HUES48 (cell line): ENCODE results near the gene C12orf43.

ENCODE experiments used
- H3K27ac ChIP-seq: one replicate; pipeline ENCODE4 v1.7.0; 2013; ENCODE audit warnings: low read depth, low read length, inconsistent platforms
- H3K27me3 ChIP-seq: 2 replicates; pipeline ENCODE4 v1.6.1; 2013; ENCODE audit warnings: mild to moderate bottlenecking, low read length; ENCODE audit not compliant: control insufficient read depth, insufficient read depth
- H3K36me3 ChIP-seq: 2 replicates; pipeline ENCODE4 v1.6.1; 2013; ENCODE audit warnings: low read length; ENCODE audit not compliant: control insufficient read depth, insufficient read depth
- H3K4me1 ChIP-seq: 2 replicates; pipeline ENCODE4 v1.6.1; 2013; ENCODE audit warnings: mild to moderate bottlenecking, low read length; ENCODE audit not compliant: control insufficient read depth, insufficient read depth
- H3K4me3 ChIP-seq: 2 replicates; pipeline ENCODE4 v1.5.1; 2013; ENCODE audit warnings: mild to moderate bottlenecking, low read depth, low read length
- H3K9ac ChIP-seq: 2 replicates; pipeline ENCODE4 v1.6.1; 2013; ENCODE audit warnings: mild to moderate bottlenecking, low read depth, low read length, moderate library complexity
- H3K9me3 ChIP-seq: 2 replicates; pipeline ENCODE4 v1.6.1; 2013; ENCODE audit warnings: low read length; ENCODE audit not compliant: control insufficient read depth, insufficient read depth

Gene C12orf43

GRCh38 chr12:120956579-120957300, 59.5 kb downstream of the C12orf43 start:
- no peak overlapping the region for H3K27ac ChIP-seq
- H3K4me1 ChIP-seq, result no peaks in the 10 kb centered on the region
- no peaks in the 10 kb centered on the region for H3K9me3 ChIP-seq

GRCh38 chr12:120955232-120955631, 61.1 kb downstream of the C12orf43 start:
- H3K4me3 ChIP-seq, result no peak overlapping the region
- H3K9ac ChIP-seq, result no peak overlapping the region
- H3K4me1 ChIP-seq, result no peaks in the 10 kb centered on the region
- H3K27me3 ChIP-seq, result no peaks in the 10 kb centered on the region
- no peaks in the 10 kb centered on the region for H3K9me3 ChIP-seq
- no peaks in the 10 kb centered on the region for H3K36me3 ChIP-seq
- H3K27ac ChIP-seq, result no peak overlapping the region

More at GRCh38 chr12:120956579-120957300, 59.5 kb downstream of the C12orf43 start:
- Histone ChIP-seq H3K36me3 (no peaks in the 10 kb centered on the region), H3K4me3 (no peak overlapping the region), H3K27me3 (no peaks in the 10 kb centered on the region), H3K9ac (no peak overlapping the region)

GRCh38 chr12:120950807-120951206, 65.5 kb downstream of the C12orf43 start:
- no peaks in the 10 kb centered on the region for H3K4me1 ChIP-seq
- H3K9me3 ChIP-seq, result no peaks in the 10 kb centered on the region
- no peak overlapping the region for H3K4me3 ChIP-seq
- H3K27me3 ChIP-seq, result no peaks in the 10 kb centered on the region
- no peaks in the 10 kb centered on the region for H3K36me3 ChIP-seq
- no peak overlapping the region for H3K9ac ChIP-seq
- H3K27ac ChIP-seq, result no peak overlapping the region
